ENCODE results near the gene LINS1.

GRCh38 chr15:100525436-100525835 lies 76.5 kb downstream of the LINS1 start:
- TF ChIP-seq KDM4A (IDR thresholded peaks at IDR 0.05; ENCODE audit: low read depth, low read length, severe bottlenecking) (no peak), POLR2AphosphoS5 (IDR thresholded peaks at IDR 0.05; ENCODE audit: low read depth, low read length) (no peak), EGR1 (IDR thresholded peaks at IDR 0.05; ENCODE audit: borderline replicate concordance, low read depth, low read length) (no peak), CTCF (IDR thresholded peaks at IDR 0.05; ENCODE audit: control extremely low read depth in 1 of 3, insufficient read depth in 1 of 3, low read depth in 1 of 3, low read length in 3 of 3) (no peak), POLR2A (IDR thresholded peaks at IDR 0.05; ENCODE audit: control extremely low read depth in 1 of 2, low read depth in 2 of 2, low read length in 2 of 2) (no peak), KDM5A (IDR thresholded peaks at IDR 0.05; ENCODE audit: low read length) (no peak)

Data from H1 (cell line).